Measurements from ENCODE around the gene EMP3.
"Not testable (repeated sequence)": the region's sequence is repeated elsewhere in the genome, so short reads cannot be mapped to it uniquely, and the experiment has no call there.

Gene EMP3, protein sequence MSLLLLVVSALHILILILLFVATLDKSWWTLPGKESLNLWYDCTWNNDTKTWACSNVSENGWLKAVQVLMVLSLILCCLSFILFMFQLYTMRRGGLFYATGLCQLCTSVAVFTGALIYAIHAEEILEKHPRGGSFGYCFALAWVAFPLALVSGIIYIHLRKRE

GRCh38 chr19:48325265-48325910 lies at the start of gene EMP3:
TSS of gene EMP3 (plus strand) at chr19:48325552. CDS start at chr19:48326845, 1,293 bp downstream.
- in situ Hi-C loops (cut with MboI; ENCODE audit: low pct_unique_long_range_greater_than_20kb, low sequenced_read_pairs) = loop anchor here (25.0 kb wide), 1 partner anchor 262 kb away; no protein-coding TSS in a partner anchor

GRCh38 chr19:48279747-48280146 lies 45.6 kb upstream of the EMP3 start:
- DNase-seq = no peak
- in situ Hi-C loops (cut with MboI; ENCODE audit: low pct_unique_long_range_greater_than_20kb, low sequenced_read_pairs) = no loop called here

More at GRCh38 chr19:48325265-48325910, at the start of gene EMP3:
- DNase-seq = peak; percentile 90

DNA sequence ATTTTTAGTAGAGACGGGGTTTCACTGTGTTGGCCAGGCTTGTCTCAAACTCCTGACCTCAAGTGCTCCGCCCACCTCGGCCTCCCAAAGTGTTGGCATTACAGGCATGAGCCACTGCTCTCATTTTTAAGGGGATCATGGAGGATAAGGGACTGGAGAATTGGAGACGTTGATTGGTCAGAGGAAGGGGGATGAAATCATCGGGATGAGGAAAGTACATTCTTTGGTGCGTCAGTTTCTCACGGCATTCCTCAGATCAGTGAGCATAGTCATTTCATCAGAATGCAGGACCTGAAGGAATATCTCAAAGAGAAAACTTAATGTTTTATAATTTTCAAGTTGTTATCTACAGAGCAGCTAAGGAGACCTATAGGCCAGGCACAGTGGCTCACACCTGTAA lies 41.4 kb upstream of the EMP3 start:
- in situ Hi-C loops (cut with MboI; ENCODE audit: low pct_unique_long_range_greater_than_20kb, low sequenced_read_pairs) = no loop called here
- DNase-seq = no peak

DNA sequence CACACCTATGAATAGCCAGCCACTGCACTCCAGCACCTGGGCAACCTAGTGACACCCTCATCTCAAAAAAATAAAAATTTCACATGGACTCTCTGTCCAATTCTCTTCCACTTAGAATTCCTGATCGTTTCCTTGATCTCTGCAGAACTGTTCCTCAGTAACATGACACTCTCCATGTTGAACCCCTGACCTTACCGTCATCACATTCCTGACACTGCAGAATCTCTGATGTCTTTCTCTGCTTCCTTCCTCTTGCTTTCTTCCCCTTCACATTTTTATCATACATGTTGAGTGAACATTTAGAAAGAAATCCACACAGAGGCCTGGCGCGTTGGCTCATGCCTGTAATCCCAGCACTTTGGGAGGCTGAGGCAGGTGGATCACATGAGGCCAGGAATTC lies 40.5 kb upstream of the EMP3 start:
- no peak for DNase-seq
- in situ Hi-C loops (cut with MboI; ENCODE audit: low pct_unique_long_range_greater_than_20kb, low sequenced_read_pairs) = no loop called here

DNA sequence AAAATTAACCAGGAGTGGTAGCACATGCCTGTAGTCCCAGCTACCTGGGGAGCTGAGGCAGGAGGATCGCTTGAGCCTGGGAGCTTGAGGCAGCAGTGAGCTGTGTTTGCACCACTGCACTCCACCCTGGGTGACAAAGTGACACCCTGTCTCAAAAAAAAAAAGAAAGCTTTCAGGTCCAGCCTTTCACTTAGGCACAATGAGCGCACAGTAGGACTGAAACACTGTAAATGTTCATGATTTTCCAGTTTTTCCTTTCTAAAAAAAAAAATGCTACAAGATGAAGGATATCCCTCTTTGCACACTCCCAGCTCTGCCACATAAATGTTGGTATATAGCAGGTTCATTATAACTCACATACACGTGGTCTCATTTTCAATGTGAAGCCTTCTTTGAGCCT lies 37.6 kb upstream of the EMP3 start:
- no peak for DNase-seq

GRCh38 chr19:48290401-48290770 lies 35.0 kb upstream of the EMP3 start:
- DNase-seq = no peak

More for the DNA sequence above, 37.6 kb upstream of the EMP3 start:
- in situ Hi-C loops (cut with MboI; ENCODE audit: low pct_unique_long_range_greater_than_20kb, low sequenced_read_pairs) = no loop called here

GRCh38 chr19:48290771-48291488 lies 34.4 kb upstream of the EMP3 start:
- in situ Hi-C loops (cut with MboI; ENCODE audit: low pct_unique_long_range_greater_than_20kb, low sequenced_read_pairs) = no loop called here
- DNase-seq = peak; percentile 79

More at GRCh38 chr19:48290401-48290770, 35.0 kb upstream of the EMP3 start:
- in situ Hi-C loops (cut with MboI; ENCODE audit: low pct_unique_long_range_greater_than_20kb, low sequenced_read_pairs) = no loop called here

DNA sequence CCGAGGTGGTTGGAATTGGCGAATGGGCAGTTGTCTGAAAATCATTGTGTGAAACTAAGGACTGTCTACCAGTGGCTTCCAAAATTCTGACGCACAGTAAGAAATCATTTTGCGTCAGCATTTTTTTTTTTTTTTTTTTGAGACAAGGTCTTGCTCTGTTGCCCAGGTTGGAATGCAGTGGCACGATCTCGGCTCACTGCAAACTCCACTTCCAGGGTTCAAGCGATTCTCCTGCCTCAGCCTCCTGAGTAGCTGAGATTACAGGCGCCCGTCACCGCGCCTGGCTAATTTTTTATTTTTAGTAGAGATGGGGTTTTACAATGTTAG lies 33.9 kb upstream of the EMP3 start:
- in situ Hi-C loops (cut with MboI; ENCODE audit: low pct_unique_long_range_greater_than_20kb, low sequenced_read_pairs); DNase-seq: not testable (repeated sequence)

- DNase-seq = no peak
- in situ Hi-C loops (cut with MboI; ENCODE audit: low pct_unique_long_range_greater_than_20kb, low sequenced_read_pairs) = no loop called here
Observed at GRCh38 chr19:48292798-48293197, 32.6 kb upstream of the EMP3 start.

DNA sequence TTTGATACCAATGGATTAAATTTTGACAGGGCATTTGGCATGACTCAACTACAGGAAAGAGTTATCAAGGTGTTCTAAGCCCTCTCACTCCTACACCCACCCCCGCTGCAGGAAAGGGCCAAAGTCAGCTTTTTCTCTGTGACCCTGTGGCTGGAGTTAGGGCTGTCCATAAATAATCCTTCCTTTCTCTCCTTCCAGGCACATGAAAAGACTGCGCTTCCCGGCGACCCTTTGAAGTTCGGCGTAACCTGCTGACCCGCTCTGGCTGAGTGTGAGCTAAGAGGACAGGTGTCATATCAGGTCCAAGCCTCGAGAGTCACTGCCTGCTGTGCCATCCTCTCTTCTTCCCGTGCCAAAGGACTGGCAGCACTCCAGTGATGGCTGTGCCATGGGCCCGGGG lies 29.9 kb upstream of the EMP3 start:
- DNase-seq = no peak
- in situ Hi-C loops (cut with MboI; ENCODE audit: low pct_unique_long_range_greater_than_20kb, low sequenced_read_pairs) = no loop called here

GRCh38 chr19:48296963-48297734 lies 28.2 kb upstream of the EMP3 start:
- in situ Hi-C loops (cut with MboI; ENCODE audit: low pct_unique_long_range_greater_than_20kb, low sequenced_read_pairs) = no loop called here
- no peak for DNase-seq

GRCh38 chr19:48297975-48298374 lies 27.4 kb upstream of the EMP3 start:
- in situ Hi-C loops (cut with MboI; ENCODE audit: low pct_unique_long_range_greater_than_20kb, low sequenced_read_pairs) = no loop called here
- no peak for DNase-seq

- DNase-seq = no peak
- in situ Hi-C loops (cut with MboI; ENCODE audit: low pct_unique_long_range_greater_than_20kb, low sequenced_read_pairs) = no loop called here
Observed at GRCh38 chr19:48301886-48302599, 23.3 kb upstream of the EMP3 start.

GRCh38 chr19:48302600-48302959 lies 22.8 kb upstream of the EMP3 start:
- no peak for DNase-seq
- in situ Hi-C loops (cut with MboI; ENCODE audit: low pct_unique_long_range_greater_than_20kb, low sequenced_read_pairs) = no loop called here

DNA sequence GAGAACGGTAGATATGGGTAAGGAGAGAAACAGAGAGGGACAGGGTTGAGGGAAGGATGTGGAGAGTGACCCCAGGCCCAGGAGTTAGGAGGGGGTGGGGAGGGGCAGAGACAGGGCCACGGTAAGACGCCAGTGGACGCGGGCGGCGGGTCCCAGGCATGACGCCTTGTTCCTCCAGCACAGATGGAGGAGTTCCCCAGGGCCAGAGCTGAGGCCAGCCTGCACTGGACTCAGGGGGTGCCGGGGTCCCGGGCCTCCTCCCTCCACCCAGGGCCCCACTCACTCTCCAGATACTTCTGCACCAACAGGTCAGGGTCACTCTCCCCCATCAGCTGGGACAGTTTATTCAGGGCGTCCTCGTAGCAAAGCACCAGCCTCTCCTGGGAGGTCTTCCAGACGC lies 22.0 kb upstream of the EMP3 start:
- no peak for DNase-seq
- in situ Hi-C loops (cut with MboI; ENCODE audit: low pct_unique_long_range_greater_than_20kb, low sequenced_read_pairs) = no loop called here

DNA sequence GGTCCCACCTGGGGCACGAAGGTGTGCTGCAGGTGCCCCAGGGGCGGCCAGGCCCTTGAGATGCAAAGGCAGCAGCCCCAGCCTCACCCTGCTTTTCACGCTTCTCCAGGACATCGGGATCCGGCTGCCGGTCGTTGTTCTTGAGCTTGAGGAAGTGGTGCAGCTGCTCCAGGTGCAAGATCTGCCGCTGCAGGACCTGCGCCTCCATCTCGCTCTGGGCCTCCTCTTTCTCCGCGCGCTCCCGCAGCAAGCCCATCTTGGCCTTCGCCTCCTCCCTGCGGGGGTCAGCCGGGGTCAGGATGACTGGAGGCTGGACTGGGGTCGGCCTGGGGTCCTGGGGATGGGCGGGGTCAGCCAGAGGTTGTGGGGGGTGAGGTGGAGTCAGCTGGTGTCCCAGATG lies 21.5 kb upstream of the EMP3 start:
- DNase-seq = no peak
- in situ Hi-C loops (cut with MboI; ENCODE audit: low pct_unique_long_range_greater_than_20kb, low sequenced_read_pairs) = no loop called here

- in situ Hi-C loops (cut with MboI; ENCODE audit: low pct_unique_long_range_greater_than_20kb, low sequenced_read_pairs) = no loop called here
- DNase-seq = peak; percentile 39
Observed at GRCh38 chr19:48308631-48309586, 16.4 kb upstream of the EMP3 start.

DNA sequence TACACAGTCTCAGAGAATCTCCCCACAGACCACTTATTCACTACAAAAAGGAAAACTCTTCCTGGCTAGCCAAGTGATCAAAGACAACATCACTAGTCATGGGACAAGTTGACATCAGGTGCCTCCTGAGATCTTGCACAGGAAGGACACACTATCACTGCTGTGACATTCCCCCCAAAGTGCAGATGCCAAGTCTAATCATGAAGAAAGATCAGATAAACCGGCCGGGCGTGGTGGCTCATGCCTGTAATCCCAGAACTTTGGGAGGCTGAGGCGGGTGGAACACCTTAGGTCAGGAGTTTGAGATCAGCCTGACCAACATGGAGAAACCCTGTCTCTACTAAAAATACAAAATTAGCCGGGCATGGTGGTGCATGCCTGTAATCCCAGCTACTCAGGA lies 15.6 kb upstream of the EMP3 start:
- in situ Hi-C loops (cut with MboI; ENCODE audit: low pct_unique_long_range_greater_than_20kb, low sequenced_read_pairs); DNase-seq: not testable (repeated sequence)

Data from KBM-7 (cell line).